ENCODE measurements around the gene CEP78.
"Not testable (repeated sequence)": the region's sequence is repeated elsewhere in the genome, so short reads cannot be mapped to it uniquely, and the experiment has no call there.

The CEP78 gene

GRCh38 chr9:78221425-78221824 lies 14.4 kb upstream of the CEP78 start:
- no peaks in the 10 kb centered on the region for H3K27me3 ChIP-seq
- H3K4me3 ChIP-seq (ENCODE audit: low read depth in 1 of 2, low read length in 1 of 2), result no peak overlapping the region
- TF ChIP-seq, protein P1, sequence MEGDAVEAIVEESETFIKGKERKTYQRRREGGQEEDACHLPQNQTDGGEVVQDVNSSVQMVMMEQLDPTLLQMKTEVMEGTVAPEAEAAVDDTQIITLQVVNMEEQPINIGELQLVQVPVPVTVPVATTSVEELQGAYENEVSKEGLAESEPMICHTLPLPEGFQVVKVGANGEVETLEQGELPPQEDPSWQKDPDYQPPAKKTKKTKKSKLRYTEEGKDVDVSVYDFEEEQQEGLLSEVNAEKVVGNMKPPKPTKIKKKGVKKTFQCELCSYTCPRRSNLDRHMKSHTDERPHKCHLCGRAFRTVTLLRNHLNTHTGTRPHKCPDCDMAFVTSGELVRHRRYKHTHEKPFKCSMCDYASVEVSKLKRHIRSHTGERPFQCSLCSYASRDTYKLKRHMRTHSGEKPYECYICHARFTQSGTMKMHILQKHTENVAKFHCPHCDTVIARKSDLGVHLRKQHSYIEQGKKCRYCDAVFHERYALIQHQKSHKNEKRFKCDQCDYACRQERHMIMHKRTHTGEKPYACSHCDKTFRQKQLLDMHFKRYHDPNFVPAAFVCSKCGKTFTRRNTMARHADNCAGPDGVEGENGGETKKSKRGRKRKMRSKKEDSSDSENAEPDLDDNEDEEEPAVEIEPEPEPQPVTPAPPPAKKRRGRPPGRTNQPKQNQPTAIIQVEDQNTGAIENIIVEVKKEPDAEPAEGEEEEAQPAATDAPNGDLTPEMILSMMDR (IDR thresholded peaks at IDR 0.05), result no peak
- no peaks in the 10 kb centered on the region for H3K9me3 ChIP-seq
- no peak overlapping the region for H3K27ac ChIP-seq
- H3K36me3 ChIP-seq, result no peaks in the 10 kb centered on the region
- H3K4me1 ChIP-seq (ENCODE audit: control insufficient read depth in 1 of 2, insufficient read depth in 1 of 2, low read depth in 1 of 2, low read length in 1 of 2), result no peaks in the 10 kb centered on the region

DNA sequence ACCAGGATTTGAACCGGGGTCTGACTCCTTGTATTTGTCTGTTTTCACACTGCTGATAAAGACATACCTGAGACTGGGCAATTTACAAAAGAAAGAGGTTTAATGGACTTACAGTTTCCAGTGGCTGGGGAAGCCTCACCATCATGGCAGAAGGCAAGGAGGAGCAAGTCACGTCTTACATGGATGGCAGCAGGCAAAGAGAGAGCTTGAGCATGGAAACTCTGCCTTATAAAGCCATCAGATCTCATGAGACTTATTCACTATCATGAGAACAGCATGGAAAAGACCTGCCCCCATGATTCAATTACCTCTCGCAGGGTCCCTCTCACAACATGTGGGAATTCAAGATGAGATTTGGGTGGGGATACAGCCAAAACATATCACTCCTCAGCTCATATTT lies 14.0 kb upstream of the CEP78 start:
- not testable (repeated sequence) for H3K27me3 ChIP-seq; H3K4me3 ChIP-seq (ENCODE audit: low read depth in 1 of 2, low read length in 1 of 2); H3K27ac ChIP-seq; H3K4me1 ChIP-seq (ENCODE audit: control insufficient read depth in 1 of 2, insufficient read depth in 1 of 2, low read depth in 1 of 2, low read length in 1 of 2); H3K36me3 ChIP-seq; H3K9me3 ChIP-seq

GRCh38 chr9:78230761-78231160 lies 5.1 kb upstream of the CEP78 start:
- Histone ChIP-seq H3K36me3 (no peaks in the 10 kb centered on the region), H3K9me3 (no peaks in the 10 kb centered on the region), H3K4me3 (ENCODE audit: low read depth in 1 of 2, low read length in 1 of 2) (no peak overlapping the region), H3K27ac (no peak overlapping the region), H3K27me3 (no peaks in the 10 kb centered on the region), H3K4me1 (ENCODE audit: control insufficient read depth in 1 of 2, insufficient read depth in 1 of 2, low read depth in 1 of 2, low read length in 1 of 2) (peaks cover 6% of the 10 kb centered on the region in 2 experiments)
- TF ChIP-seq, protein P1 (IDR thresholded peaks at IDR 0.05), result no peak

DNA sequence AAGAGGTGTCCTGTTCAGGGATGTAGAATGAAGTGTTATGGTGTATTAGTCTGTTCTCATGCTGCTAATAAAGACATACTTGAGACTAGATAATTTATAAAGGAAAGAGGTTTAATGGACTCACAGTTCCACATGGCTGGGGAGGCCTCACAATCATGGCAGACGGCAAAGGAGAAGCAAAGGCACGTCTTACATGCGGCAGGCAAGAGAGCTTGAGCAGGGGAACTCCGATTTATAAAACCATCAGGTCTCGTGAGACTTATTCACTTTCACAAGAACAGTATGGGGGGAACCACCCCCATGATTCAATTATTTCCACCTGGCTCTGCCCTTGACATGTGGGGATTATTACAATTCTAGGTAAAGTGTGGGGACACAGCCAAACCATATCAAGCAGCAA lies 3.4 kb upstream of the CEP78 start:
- H3K9me3 ChIP-seq; H3K27me3 ChIP-seq; H3K36me3 ChIP-seq; H3K27ac ChIP-seq; H3K4me3 ChIP-seq (ENCODE audit: low read depth in 1 of 2, low read length in 1 of 2): not testable (repeated sequence)
- H3K4me1 ChIP-seq (ENCODE audit: control insufficient read depth in 1 of 2, insufficient read depth in 1 of 2, low read depth in 1 of 2, low read length in 1 of 2), result peaks cover 15 to 16% of the 10 kb centered on the region in 2 experiments

DNA sequence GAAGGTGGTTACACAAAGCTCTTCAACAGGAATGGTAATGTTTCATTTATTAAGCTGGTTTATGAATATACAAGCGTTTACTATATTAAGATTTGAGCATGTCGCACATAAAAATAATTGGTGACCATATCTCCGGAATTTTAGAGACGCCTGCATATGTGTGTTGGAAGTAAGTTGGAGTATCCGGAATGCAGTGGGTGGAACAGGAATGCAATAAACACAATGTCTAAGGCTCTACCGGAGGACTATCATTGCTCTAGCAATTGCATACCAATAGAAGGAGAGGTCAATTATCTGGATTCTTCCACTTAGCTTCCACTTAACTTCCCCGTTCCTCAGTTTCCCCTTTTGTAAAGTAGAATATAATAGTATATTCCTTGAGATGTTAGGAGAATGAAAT lies 1.1 kb upstream of the CEP78 start:
- no peaks in the 10 kb centered on the region for H3K27me3 ChIP-seq
- no peak overlapping the region for H3K27ac ChIP-seq
- no peaks in the 10 kb centered on the region for H3K9me3 ChIP-seq
- H3K4me3 ChIP-seq (ENCODE audit: low read depth in 1 of 2, low read length in 1 of 2), result peak overlapping the region in 1 of 2 experiments; percentile 80
- H3K4me1 ChIP-seq (ENCODE audit: control insufficient read depth in 1 of 2, insufficient read depth in 1 of 2, low read depth in 1 of 2, low read length in 1 of 2), result peaks cover 15 to 16% of the 10 kb centered on the region in 2 experiments
- no peaks in the 10 kb centered on the region for H3K36me3 ChIP-seq
- TF ChIP-seq, protein P1 (IDR thresholded peaks at IDR 0.05), result no peak

DNA sequence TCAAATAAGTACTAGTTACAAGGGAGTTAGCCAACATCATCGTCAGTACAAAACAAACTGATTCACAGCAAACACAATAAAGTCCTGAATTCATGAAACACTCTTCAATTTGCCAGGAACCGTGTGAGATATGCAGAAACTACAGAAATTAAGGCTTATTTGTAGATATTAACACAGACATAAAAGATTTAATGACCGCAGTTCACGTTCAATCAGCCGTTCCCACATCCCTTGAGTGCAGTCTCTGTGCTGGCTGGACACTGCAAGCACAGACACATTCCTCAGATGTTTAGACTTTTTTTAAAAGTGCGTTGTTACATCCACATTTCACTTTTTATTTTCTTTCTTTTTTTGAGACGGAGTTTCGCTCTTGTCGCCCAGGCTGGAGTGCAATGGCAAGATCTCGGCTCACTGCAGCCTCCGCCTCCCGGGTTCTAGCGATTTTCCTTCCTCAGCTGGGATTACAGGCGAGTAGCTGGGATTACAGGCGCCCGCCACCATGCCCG lies 566 bp upstream of the CEP78 start:
- TF ChIP-seq, protein P1 (IDR thresholded peaks at IDR 0.05), result no peak
- H3K27me3 ChIP-seq, result no peaks in the 10 kb centered on the region

DNA sequence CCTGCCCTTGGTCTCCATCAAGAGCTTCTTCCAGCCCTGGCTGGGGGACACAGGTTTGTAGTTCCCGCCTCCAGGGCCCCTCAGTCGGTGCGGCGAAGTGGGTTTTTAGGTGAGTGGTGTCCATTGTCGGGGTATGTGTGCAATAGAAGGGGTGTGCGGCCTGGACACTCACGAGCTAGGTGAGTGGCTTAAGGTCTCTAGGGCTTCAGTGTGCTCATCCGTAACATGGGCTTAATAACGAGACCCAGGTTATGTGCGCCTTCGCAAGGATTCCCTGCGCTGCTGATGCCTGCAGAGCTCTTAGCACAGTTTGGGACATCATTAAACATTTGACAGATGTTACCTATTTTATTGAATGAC lies 656 bp downstream of the CEP78 start:
- no peaks in the 10 kb centered on the region for H3K9me3 ChIP-seq
- no peaks in the 10 kb centered on the region for H3K36me3 ChIP-seq
- H3K27me3 ChIP-seq, result no peaks in the 10 kb centered on the region
- H3K4me3 ChIP-seq (ENCODE audit: low read depth in 1 of 2, low read length in 1 of 2), result peak overlapping the region; percentile 80 to 90
- TF ChIP-seq, protein P1 (IDR thresholded peaks at IDR 0.05), result no peak
- H3K4me1 ChIP-seq (ENCODE audit: control insufficient read depth in 1 of 2, insufficient read depth in 1 of 2, low read depth in 1 of 2, low read length in 1 of 2), result peaks cover 15 to 16% of the 10 kb centered on the region in 2 experiments
- H3K27ac ChIP-seq, result no peak overlapping the region

More for the DNA sequence above, 566 bp upstream of the CEP78 start:
- H3K27ac ChIP-seq, result peak overlapping the region; percentile 62
- peaks cover 15 to 16% of the 10 kb centered on the region in 2 experiments for H3K4me1 ChIP-seq (ENCODE audit: control insufficient read depth in 1 of 2, insufficient read depth in 1 of 2, low read depth in 1 of 2, low read length in 1 of 2)
- H3K4me3 ChIP-seq (ENCODE audit: low read depth in 1 of 2, low read length in 1 of 2), result peak overlapping the region; percentile 80 to 90
- H3K9me3 ChIP-seq, result no peaks in the 10 kb centered on the region
- H3K36me3 ChIP-seq, result no peaks in the 10 kb centered on the region
